HG02759 (cell line): ENCODE measurements around the gene NINL.
"Not testable (repeated sequence)": the region's sequence is repeated elsewhere in the genome, so short reads cannot be mapped to it uniquely, and the experiment has no call there.

ENCODE experiments used
- ATAC-seq: cut with Tn5 transposase; IDR thresholded peaks from one replicate; pipeline ENCODE4 v1.9.1; 2021; ENCODE audit warnings: mild to moderate bottlenecking, moderate library complexity; ENCODE audit not compliant: unreplicated experiment

NINL gene

GRCh38 chr20:25553819-25554296 lies 31.5 kb downstream of the NINL start:
- no peak for ATAC-seq

GRCh38 chr20:25552977-25553376 lies 32.4 kb downstream of the NINL start:
- ATAC-seq, result no peak

- ATAC-seq, result no peak
Observed at GRCh38 chr20:25551413-25552215, 33.7 kb downstream of the NINL start.

- ATAC-seq, result not testable (repeated sequence)
Observed at GRCh38 chr20:25550645-25551337, 34.5 kb downstream of the NINL start.

GRCh38 chr20:25549843-25550477 lies 35.4 kb downstream of the NINL start:
- ATAC-seq, result no peak

GRCh38 chr20:25549172-25549773 lies 36.1 kb downstream of the NINL start:
- ATAC-seq, result no peak

GRCh38 chr20:25548613-25549086 lies 36.7 kb downstream of the NINL start:
- ATAC-seq, result no peak

- no peak for ATAC-seq
Observed at GRCh38 chr20:25547999-25548398, 37.3 kb downstream of the NINL start.

GRCh38 chr20:25547063-25547462 lies 38.3 kb downstream of the NINL start:
- no peak for ATAC-seq

- no peak for ATAC-seq
Observed at GRCh38 chr20:25546048-25546447, 39.3 kb downstream of the NINL start.

- no peak for ATAC-seq
Observed at GRCh38 chr20:25545171-25545570, 40.2 kb downstream of the NINL start.

- ATAC-seq, result no peak
Observed at GRCh38 chr20:25544734-25545133, 40.6 kb downstream of the NINL start.

GRCh38 chr20:25544311-25544710 lies 41.0 kb downstream of the NINL start:
- ATAC-seq, result no peak

GRCh38 chr20:25543068-25543467 lies 42.3 kb downstream of the NINL start:
- no peak for ATAC-seq

- no peak for ATAC-seq
Observed at GRCh38 chr20:25541676-25542075, 43.7 kb downstream of the NINL start.

- ATAC-seq, result no peak
Observed at GRCh38 chr20:25539742-25540672, 45.3 kb downstream of the NINL start.

- no peak for ATAC-seq
Observed at GRCh38 chr20:25538838-25539665, 46.3 kb downstream of the NINL start.

GRCh38 chr20:25537890-25538289 lies 47.4 kb downstream of the NINL start:
- no peak for ATAC-seq

GRCh38 chr20:25535762-25536161 lies 49.6 kb downstream of the NINL start:
- no peak for ATAC-seq
